ENCODE results near the gene SORCS2. TPM values are rescaled to one million over a fixed set of nuclear protein-coding genes. Genes with fewer than 3 reads are reported as not detected.
A peak's percentile ranks its signal among the peaks of the same experiment; 100 is the strongest.

Gene SORCS2
- total and polyA plus RNA-seq, 2 of the 13 experiments (the other 11 are each of a cell fraction or from before 2014, with no cell fraction given), result 0.82 to 1.0 TPM

DNA sequence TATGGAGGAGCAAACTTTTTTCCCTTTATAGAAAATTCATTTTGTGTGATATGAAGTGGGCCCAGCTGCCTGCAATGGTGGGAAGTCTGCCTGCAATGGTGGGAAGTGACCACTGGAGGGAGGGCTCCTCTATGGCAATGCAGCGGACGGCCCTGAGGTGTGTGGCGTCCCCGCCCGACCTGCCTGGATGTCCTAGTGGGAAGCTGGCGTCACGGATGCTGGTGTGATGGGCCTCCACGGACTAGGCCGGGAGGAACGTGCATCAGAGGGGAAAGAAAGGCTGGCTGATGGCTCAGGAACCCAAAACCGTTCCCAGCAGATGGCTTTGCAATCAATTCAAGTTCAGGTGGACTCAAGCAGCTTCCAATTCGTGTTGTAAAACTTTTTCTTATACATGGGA, 569.4 kb downstream of the SORCS2 start (continued):
- TF ChIP-seq NR3C1 (CRISPR knock-in tag; IDR thresholded peaks at IDR 0.05), result no peak
- TF ChIP-seq ZNF678 (CRISPR knock-in tag; IDR thresholded peaks at IDR 0.05), result no peak
- no peak for TF ChIP-seq ZMYM2 (CRISPR knock-in tag; IDR thresholded peaks at IDR 0.05)
- TF ChIP-seq RXRB (CRISPR knock-in tag; IDR thresholded peaks at IDR 0.05; ENCODE audit: borderline replicate concordance), result peak; percentile 30; the same call in 1 of the 2 replicates

DNA sequence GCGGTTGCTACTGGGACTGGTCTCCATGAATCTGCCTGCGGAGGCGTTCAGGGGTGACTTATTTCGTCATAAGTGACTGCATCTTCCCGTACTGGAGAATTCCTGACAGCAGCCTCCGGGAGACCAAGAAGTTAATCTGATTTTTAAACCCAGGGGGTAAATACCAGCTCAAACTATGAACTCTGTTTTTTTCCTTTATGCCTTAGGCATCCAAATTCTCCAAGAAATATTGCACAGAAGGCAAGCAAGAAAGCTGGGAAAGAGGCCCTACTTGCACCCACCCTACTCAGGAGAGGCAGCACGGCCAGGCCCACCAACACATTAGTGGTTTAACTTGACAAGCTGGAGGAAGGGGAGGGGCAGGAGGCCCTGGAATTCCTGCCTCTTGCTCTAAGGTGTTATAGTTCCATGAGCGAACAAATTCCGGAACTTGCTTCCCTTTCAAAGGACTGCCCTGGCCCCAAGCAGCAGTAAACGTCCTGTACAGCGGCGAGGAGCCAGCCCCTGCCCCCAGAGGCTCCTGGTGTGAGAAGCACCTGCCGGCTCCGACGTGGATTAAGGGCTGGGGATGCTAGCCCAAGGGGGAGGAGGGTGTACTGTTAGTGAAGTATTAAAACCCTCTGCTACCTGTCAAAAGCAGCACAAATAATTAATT, 570.2 kb downstream of the SORCS2 start:
- no peaks in the 10 kb centered on the region for H3K79me2 ChIP-seq (ENCODE audit: insufficient read depth, low read length)
- POLR2A ChIA-PET, result no interaction called here
- H3K9me3 ChIP-seq (ENCODE audit: low read length), result no peaks in the 10 kb centered on the region
- no peak for FAIRE-seq
- no peaks in the 10 kb centered on the region for H3K27me3 ChIP-seq (ENCODE audit: control insufficient read depth in 1 of 2, insufficient read depth in 2 of 2, low read length in 2 of 2)
- H3K4me1 ChIP-seq (ENCODE audit: insufficient read depth, low read length), result peaks cover 66% of the 10 kb centered on the region
- no peak overlapping the region for H2AFZ ChIP-seq (ENCODE audit: low read length)
- H3K9ac ChIP-seq (ENCODE audit: insufficient read depth, low read depth, low read length), result no peak overlapping the region
- no peak for DNase-seq (ENCODE audit: low spot score)
- no peak overlapping the region for H3K4me2 ChIP-seq (ENCODE audit: low read depth, low read length)
- H4K20me1 ChIP-seq (ENCODE audit: insufficient read depth, low read length), result no peaks in the 10 kb centered on the region
- TF ChIP-seq ZNF792 (CRISPR knock-in tag; IDR thresholded peaks at IDR 0.05), result no peak
- no peak for TF ChIP-seq ISX (CRISPR knock-in tag; conservative IDR thresholded peaks at IDR 0.05)
- no peak for TF ChIP-seq ZMYM4 (CRISPR knock-in tag; IDR thresholded peaks at IDR 0.05)
- no peak for TF ChIP-seq SNAPC5 (CRISPR knock-in tag; IDR thresholded peaks at IDR 0.05; ENCODE audit: borderline replicate concordance)
- TF ChIP-seq ZNF761 (CRISPR knock-in tag; conservative IDR thresholded peaks at IDR 0.05), result no peak
- TF ChIP-seq PHF20 (CRISPR knock-in tag; IDR thresholded peaks at IDR 0.05), result no peak
- TF ChIP-seq TRIM22 (IDR thresholded peaks at IDR 0.05), result no peak
- TF ChIP-seq TFDP1 (CRISPR knock-in tag; IDR thresholded peaks at IDR 0.05; ENCODE audit: borderline replicate concordance), result no peak
- no peak for TF ChIP-seq ZNF326 (CRISPR knock-in tag; IDR thresholded peaks at IDR 0.05; ENCODE audit: borderline replicate concordance)
- no peak for TF ChIP-seq RAD51 (IDR thresholded peaks at IDR 0.05; ENCODE audit: borderline replicate concordance)
- TF ChIP-seq, protein P1, sequence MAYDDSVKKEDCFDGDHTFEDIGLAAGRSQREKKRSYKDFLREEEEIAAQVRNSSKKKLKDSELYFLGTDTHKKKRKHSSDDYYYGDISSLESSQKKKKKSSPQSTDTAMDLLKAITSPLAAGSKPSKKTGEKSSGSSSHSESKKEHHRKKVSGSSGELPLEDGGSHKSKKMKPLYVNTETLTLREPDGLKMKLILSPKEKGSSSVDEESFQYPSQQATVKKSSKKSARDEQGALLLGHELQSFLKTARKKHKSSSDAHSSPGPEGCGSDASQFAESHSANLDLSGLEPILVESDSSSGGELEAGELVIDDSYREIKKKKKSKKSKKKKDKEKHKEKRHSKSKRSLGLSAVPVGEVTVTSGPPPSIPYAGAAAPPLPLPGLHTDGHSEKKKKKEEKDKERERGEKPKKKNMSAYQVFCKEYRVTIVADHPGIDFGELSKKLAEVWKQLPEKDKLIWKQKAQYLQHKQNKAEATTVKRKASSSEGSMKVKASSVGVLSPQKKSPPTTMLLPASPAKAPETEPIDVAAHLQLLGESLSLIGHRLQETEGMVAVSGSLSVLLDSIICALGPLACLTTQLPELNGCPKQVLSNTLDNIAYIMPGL (CRISPR knock-in tag; IDR thresholded peaks at IDR 0.05; ENCODE audit: borderline replicate concordance in 1 of 2, low read depth in 1 of 2), result no peak
- no peak for TF ChIP-seq MBD4 (IDR thresholded peaks at IDR 0.05; ENCODE audit: borderline replicate concordance, low read length)
- no peak for TF ChIP-seq ATRX (CRISPR knock-in tag; IDR thresholded peaks at IDR 0.05; ENCODE audit: borderline replicate concordance)
- no peak for TF ChIP-seq HNRNPL (IDR thresholded peaks at IDR 0.05; ENCODE audit: low read depth, low read length)
- no TSS peak for BruUV-seq (replicated peaks)
- H3K4me3 ChIP-seq (replicated peaks in 1 of 3; ENCODE audit: insufficient read depth in 1 of 3, low read depth in 2 of 3, low read length in 3 of 3), result no peak overlapping the region
- CTCF ChIA-PET (ENCODE audit: low intra/inter-chr PET ratio, low total read pairs), result interaction anchor here (1.1 to 1.9 kb wide), 3 partner anchors 8 to 225 kb away, joined by 3 to 13 read pairs (median 6); no protein-coding TSS in a partner anchor
- 91% methylated on average over 12 of the region's 15 CpGs for WGBS (ENCODE audit: low lambda C conversion rate)
- in situ Hi-C loops (cut with HindIII; ENCODE audit: extremely low pct_ligation_motif_present, low pct_unique_long_range_greater_than_20kb) (no loop called here), intact Hi-C loops (cut with micrococcal nuclease; ENCODE audit: unreplicated experiment) (no loop called here)
- H3K27ac ChIP-seq (ENCODE audit: extremely low read length, insufficient read depth, low read length), result no peak overlapping the region
- ATAC-seq, result no peak
- peaks cover 2 to 4% of the 10 kb centered on the region in 2 experiments; a peak in 1 of 5 replicates for H3K36me3 ChIP-seq (replicated peaks in 1 of 2; ENCODE audit: control insufficient read depth in 1 of 2, insufficient read depth in 2 of 2, low read length in 2 of 2)
